IMR-90 (cell line): ENCODE data around the gene INPP5A. TPM values are rescaled to one million over a fixed set of nuclear protein-coding genes. Genes with fewer than 3 reads are reported as not detected.

Experiments used
- ATAC-seq: fragments of 200-7000 bp; cut with Tn5 transposase; 2 replicates; pipeline ENCODE4 v1.9.1; 2020; ENCODE audit warnings: low read depth, mild to moderate bottlenecking, moderate library complexity
- BruUV-seq: library from RNA; stranded (reverse); fragments of 400-500 nt; replicated peaks from 2 replicates; lab custom pipeline; 2021; lab: Mats Ljungman, UMichigan
- CTCF ChIA-PET: fragments of 300-600 bp; formaldehyde crosslinking; extraction: SDS; loops from one replicate; lab custom pipeline; 2021; ENCODE audit warnings: antibody characterized with exemption; lab: Yijun Ruan, JAX
- POLR2A ChIA-PET: fragments of 300-600 bp; sonication (Branson Sonifier 250); formaldehyde crosslinking; loops from one replicate; lab custom pipeline; 2022; ENCODE audit warnings: antibody characterized with exemption; ENCODE audit not compliant: unreplicated experiment; lab: Charles Lee
- DNase-seq: peaks from one replicate; pipeline ENCODE4 v3.0.0; 2013
- H2AFZ ChIP-seq: replicated peaks from 2 replicates; pipeline ENCODE3; 2013; ENCODE audit warnings: low read length, mild to moderate bottlenecking; ENCODE audit not compliant: poor library complexity
- H2AK5ac ChIP-seq: 2 replicates; pipeline ENCODE4 v1.6.1; 2013; ENCODE audit warnings: low read depth, low read length, inconsistent platforms
- H2AK9ac ChIP-seq: replicated peaks from 2 replicates; pipeline ENCODE3; 2013; ENCODE audit warnings: mild to moderate bottlenecking, low read depth, low read length, moderate library complexity; ENCODE audit not compliant: poor library complexity
- H2BK120ac ChIP-seq: 2 replicates; pipeline ENCODE4 v1.6.1; 2013; ENCODE audit warnings: low read depth, low read length, inconsistent platforms
- H2BK15ac ChIP-seq: 3 replicates; pipeline ENCODE4 v1.6.1; 2013; ENCODE audit warnings: low read depth, low read length, inconsistent platforms
- H2BK20ac ChIP-seq: 2 replicates; pipeline ENCODE4 v1.6.1; 2013; ENCODE audit warnings: low read depth, mild to moderate bottlenecking, inconsistent platforms, low read length, moderate library complexity
- H2BK5ac ChIP-seq: 2 replicates; pipeline ENCODE4 v1.6.1; 2013; ENCODE audit warnings: mild to moderate bottlenecking, low read depth, low read length, inconsistent platforms; ENCODE audit not compliant: poor library complexity, severe bottlenecking
- H3K14ac ChIP-seq: replicated peaks from 2 replicates; pipeline ENCODE4 v1.6.1; 2013; ENCODE audit warnings: low read depth, low read length, inconsistent platforms
- H3K18ac ChIP-seq: 2 replicates; pipeline ENCODE4 v1.6.1; 2013; ENCODE audit warnings: low read depth, low read length, control low read depth
- H3K23ac ChIP-seq: 2 replicates; pipeline ENCODE4 v1.6.1; 2013; ENCODE audit warnings: low read depth, low read length, inconsistent platforms
- H3K27ac ChIP-seq: 2 replicates; pipeline ENCODE4 v1.5.1; 2013; ENCODE audit warnings: mild to moderate bottlenecking, control low read depth, low read length; ENCODE audit not compliant: insufficient read depth
- H3K27me3 ChIP-seq: 2 replicates; pipeline ENCODE4 v1.6.1; 2013; ENCODE audit warnings: low read length; ENCODE audit not compliant: control insufficient read depth, insufficient read depth
- H3K36me3 ChIP-seq: 2 replicates; pipeline ENCODE4 v1.6.1; 2013; ENCODE audit warnings: low read length, mixed read lengths; ENCODE audit not compliant: control insufficient read depth, insufficient read depth
- H3K4ac ChIP-seq: 2 replicates; pipeline ENCODE4 v1.6.1; 2013; ENCODE audit warnings: low read depth, low read length, inconsistent platforms
- H3K4me1 ChIP-seq: 2 replicates; pipeline ENCODE4 v1.6.1; 2013; ENCODE audit warnings: low read length, mixed read lengths; ENCODE audit not compliant: control insufficient read depth, insufficient read depth
- H3K4me2 ChIP-seq: 2 replicates; pipeline ENCODE4 v1.6.1; 2013; ENCODE audit warnings: low read depth, mild to moderate bottlenecking, control low read depth, low read length, moderate library complexity
- H3K4me3 ChIP-seq: 2 replicates; pipeline ENCODE4 v1.5.1; 2013; ENCODE audit warnings: low read depth, mild to moderate bottlenecking, control low read depth, low read length, moderate library complexity; ENCODE audit not compliant: insufficient read depth
- H3K56ac ChIP-seq: 2 replicates; pipeline ENCODE4 v1.6.1; 2013; ENCODE audit warnings: low read length, inconsistent platforms; ENCODE audit not compliant: insufficient read depth; ENCODE audit errors: extremely low read depth
- H3K79me1 ChIP-seq, 2 experiments: 2 replicates each; pipeline ENCODE4 v1.6.1; 2013; ENCODE audit warnings: low read length in 2 of 2, inconsistent platforms in 1 of 2, low read depth in 1 of 2
- H3K9ac ChIP-seq: 2 replicates; pipeline ENCODE4 v1.6.1; 2013; ENCODE audit warnings: low read depth, low read length, control low read depth
- H3K9me1 ChIP-seq: 2 replicates; pipeline ENCODE4 v1.6.1; 2013; ENCODE audit warnings: low read length, inconsistent platforms; ENCODE audit not compliant: insufficient read depth
- H3K9me3 ChIP-seq: 2 replicates; pipeline ENCODE4 v1.6.1; 2013; ENCODE audit warnings: low read length; ENCODE audit not compliant: control insufficient read depth, insufficient read depth
- H4K20me1 ChIP-seq: 2 replicates; pipeline ENCODE4 v1.6.1; 2013; ENCODE audit warnings: low read length, inconsistent platforms; ENCODE audit not compliant: insufficient read depth
- H4K5ac ChIP-seq: 2 replicates; pipeline ENCODE4 v1.6.1; 2013; ENCODE audit warnings: mild to moderate bottlenecking, low read depth, low read length, control low read depth
- H4K8ac ChIP-seq, 2 experiments: 2 replicates each; pipeline ENCODE4 v1.6.1; 2013; ENCODE audit warnings: low read depth in 2 of 2, low read length in 2 of 2, control low read depth in 1 of 2, inconsistent platforms in 1 of 2
- H4K91ac ChIP-seq: 2 replicates; pipeline ENCODE4 v1.6.1; 2013; ENCODE audit warnings: low read depth, low read length, inconsistent platforms; ENCODE audit not compliant: insufficient read depth
- BHLHE40 ChIP-seq: fragments of 150-350 bp; IDR thresholded peaks from 2 replicates; pipeline ENCODE4 v1.6.1; 2016; ENCODE audit warnings: mild to moderate bottlenecking, low read depth, low read length
- CHD1 ChIP-seq: IDR thresholded peaks from 2 replicates; pipeline ENCODE4 v1.6.1; 2012; ENCODE audit warnings: low read depth, low read length, improper control_type of control experiment
- MXI1 ChIP-seq: IDR thresholded peaks from 2 replicates; pipeline ENCODE4 v1.6.1; 2012; ENCODE audit warnings: low read depth, mild to moderate bottlenecking, low read length, moderate library complexity, borderline replicate concordance
- NFE2L2 ChIP-seq: fragments of 150-350 bp; IDR thresholded peaks from 2 replicates; pipeline ENCODE4 v1.6.1; 2016; ENCODE audit warnings: low read depth, mild to moderate bottlenecking, low read length
- RFX5 ChIP-seq: IDR thresholded peaks from 2 replicates; pipeline ENCODE4 v1.8.0; 2012; ENCODE audit warnings: low read depth, mild to moderate bottlenecking, low read length, moderate library complexity
- SMC3 ChIP-seq: fragments of 150-350 bp; IDR thresholded peaks from 2 replicates; pipeline ENCODE4 v1.6.1; 2016; ENCODE audit warnings: low read depth, mild to moderate bottlenecking, antibody characterized with exemption, low read length, moderate library complexity
- WGBS, 2 experiments: methylation state at CpG; one replicate each; pipeline versions ENCODE4 v1.1.5 to v1.1.7; 2013; ENCODE audit warnings: missing lambda C conversion rate in 2 of 2; ENCODE audit not compliant: insufficient read length in 1 of 2; ENCODE audit errors: extremely low coverage in 2 of 2; 5-methylcytosine and 5-hydroxymethylcytosine counted together
- dilution Hi-C: fragments of 300-500 bp; cut with HindIII; formaldehyde crosslinking; loops from one replicate; pipeline ENCODE4 v1.14.3; 2018; ENCODE audit warnings: low sequenced_read_pairs; ENCODE audit not compliant: unreplicated experiment
- in situ Hi-C: fragments of 300-500 bp; cut with MboI; formaldehyde crosslinking; loops from 3 replicates; pipeline ENCODE4 v1.14.3; 2019; ENCODE audit warnings: low sequenced_read_pairs, inconsistent platforms, mixed read lengths
- intact Hi-C: fragments of 100-400 bp; cut with micrococcal nuclease; formaldehyde crosslinking; loops from 2 replicates; pipeline ENCODE4 v1.10.0; 2022
- polyA plus RNA-seq, 3 experiments: library from polyadenylated mRNA; depleted of rRNA; stranded (reverse); fragments of >200 nt; gene quantifications; 2 replicates each; pipeline ENCODE4 v1.2.3, GENCODE V29; 2012; ENCODE audit warnings: low replicate concordance in 1 of 3
- total RNA-seq: library from RNA; depleted of rRNA; stranded (reverse); fragments of >200 nt; gene quantifications from 2 replicates; pipeline ENCODE4 v1.2.3, GENCODE V29; 2012
- TF ChIP-seq, protein P1 (sequence below): conservative IDR thresholded peaks from 2 replicates; pipeline ENCODE4 v1.5.1; 2012; ENCODE audit warnings: mild to moderate bottlenecking, low read depth, low read length, improper control_type of control experiment
- TF ChIP-seq, protein P2 (sequence below): fragments of 150-350 bp; IDR thresholded peaks from 2 replicates; pipeline ENCODE4 v1.6.1; 2017; ENCODE audit warnings: mild to moderate bottlenecking, antibody characterized with exemption, low read length, low read depth
- TF ChIP-seq, protein P3 (sequence below): fragments of 150-350 bp; IDR thresholded peaks from 2 replicates; pipeline ENCODE4 v1.6.1; 2016; ENCODE audit warnings: low read depth, mild to moderate bottlenecking, low read length, moderate library complexity, borderline replicate concordance

The INPP5A gene
- total and polyA plus RNA-seq, 2 of the 4 experiments (the other 2 are of a cell fraction) = 21.4 to 36.7 TPM

DNA sequence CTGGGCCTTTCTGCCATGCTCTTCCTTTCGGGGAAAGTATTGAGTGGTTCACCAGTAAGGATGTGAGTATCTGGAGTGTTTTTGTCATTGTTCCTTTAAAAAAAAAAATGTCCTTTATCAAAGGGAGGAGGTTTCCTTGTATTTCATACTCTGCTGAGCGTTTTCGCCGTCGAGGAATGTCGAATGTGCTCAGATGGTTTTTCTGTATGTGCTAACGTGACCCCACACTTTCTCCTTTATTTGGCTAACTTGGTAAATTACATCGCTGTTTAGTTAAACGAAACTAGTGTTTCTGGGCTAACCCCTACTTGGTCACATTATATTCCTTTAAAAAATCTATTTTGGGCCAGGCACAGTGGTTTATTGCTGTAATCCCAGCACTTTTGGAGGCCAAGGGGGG, 45.9 kb downstream of the INPP5A start:
- Histone ChIP-seq H3K4me2 (no peak overlapping the region), H3K56ac (no peak overlapping the region), H4K91ac (no peak overlapping the region), H2BK5ac (no peak overlapping the region), H3K23ac (no peak overlapping the region), H2AK5ac (no peak overlapping the region), H4K20me1 (peaks cover 87% of the 10 kb centered on the region), H3K36me3 (no peaks in the 10 kb centered on the region), H2BK15ac (no peak overlapping the region), H3K4ac (no peak overlapping the region), H3K14ac (no peak overlapping the region), H2BK120ac (no peak overlapping the region), H3K9me3 (no peaks in the 10 kb centered on the region), H3K79me1 (peaks cover 34 to 56% of the 10 kb centered on the region in 2 experiments), H2AK9ac (no peak overlapping the region), H4K8ac (no peak overlapping the region), H3K9me1 (peaks cover 9% of the 10 kb centered on the region; the same call in 1 of the 2 replicates), H3K9ac (no peak overlapping the region), H3K4me1 (peaks cover 6% of the 10 kb centered on the region), H2AFZ (no peak overlapping the region), H4K5ac (no peak overlapping the region), H3K18ac (no peak overlapping the region), H3K4me3 (no peak overlapping the region), H3K27me3 (no peaks in the 10 kb centered on the region; the same call in 1 of the 2 replicates), H3K27ac (no peak overlapping the region), H2BK20ac (no peak overlapping the region)
- TF ChIP-seq, protein P1, sequence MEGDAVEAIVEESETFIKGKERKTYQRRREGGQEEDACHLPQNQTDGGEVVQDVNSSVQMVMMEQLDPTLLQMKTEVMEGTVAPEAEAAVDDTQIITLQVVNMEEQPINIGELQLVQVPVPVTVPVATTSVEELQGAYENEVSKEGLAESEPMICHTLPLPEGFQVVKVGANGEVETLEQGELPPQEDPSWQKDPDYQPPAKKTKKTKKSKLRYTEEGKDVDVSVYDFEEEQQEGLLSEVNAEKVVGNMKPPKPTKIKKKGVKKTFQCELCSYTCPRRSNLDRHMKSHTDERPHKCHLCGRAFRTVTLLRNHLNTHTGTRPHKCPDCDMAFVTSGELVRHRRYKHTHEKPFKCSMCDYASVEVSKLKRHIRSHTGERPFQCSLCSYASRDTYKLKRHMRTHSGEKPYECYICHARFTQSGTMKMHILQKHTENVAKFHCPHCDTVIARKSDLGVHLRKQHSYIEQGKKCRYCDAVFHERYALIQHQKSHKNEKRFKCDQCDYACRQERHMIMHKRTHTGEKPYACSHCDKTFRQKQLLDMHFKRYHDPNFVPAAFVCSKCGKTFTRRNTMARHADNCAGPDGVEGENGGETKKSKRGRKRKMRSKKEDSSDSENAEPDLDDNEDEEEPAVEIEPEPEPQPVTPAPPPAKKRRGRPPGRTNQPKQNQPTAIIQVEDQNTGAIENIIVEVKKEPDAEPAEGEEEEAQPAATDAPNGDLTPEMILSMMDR = no peak
- TF ChIP-seq RFX5 (no peak), MXI1 (no peak), NFE2L2 (no peak), CHD1 (no peak), BHLHE40 (no peak), SMC3 (no peak)
- TF ChIP-seq, protein P2, sequence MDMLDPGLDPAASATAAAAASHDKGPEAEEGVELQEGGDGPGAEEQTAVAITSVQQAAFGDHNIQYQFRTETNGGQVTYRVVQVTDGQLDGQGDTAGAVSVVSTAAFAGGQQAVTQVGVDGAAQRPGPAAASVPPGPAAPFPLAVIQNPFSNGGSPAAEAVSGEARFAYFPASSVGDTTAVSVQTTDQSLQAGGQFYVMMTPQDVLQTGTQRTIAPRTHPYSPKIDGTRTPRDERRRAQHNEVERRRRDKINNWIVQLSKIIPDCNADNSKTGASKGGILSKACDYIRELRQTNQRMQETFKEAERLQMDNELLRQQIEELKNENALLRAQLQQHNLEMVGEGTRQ = no peak
- TF ChIP-seq, protein P3, sequence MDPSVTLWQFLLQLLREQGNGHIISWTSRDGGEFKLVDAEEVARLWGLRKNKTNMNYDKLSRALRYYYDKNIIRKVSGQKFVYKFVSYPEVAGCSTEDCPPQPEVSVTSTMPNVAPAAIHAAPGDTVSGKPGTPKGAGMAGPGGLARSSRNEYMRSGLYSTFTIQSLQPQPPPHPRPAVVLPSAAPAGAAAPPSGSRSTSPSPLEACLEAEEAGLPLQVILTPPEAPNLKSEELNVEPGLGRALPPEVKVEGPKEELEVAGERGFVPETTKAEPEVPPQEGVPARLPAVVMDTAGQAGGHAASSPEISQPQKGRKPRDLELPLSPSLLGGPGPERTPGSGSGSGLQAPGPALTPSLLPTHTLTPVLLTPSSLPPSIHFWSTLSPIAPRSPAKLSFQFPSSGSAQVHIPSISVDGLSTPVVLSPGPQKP = no peak
- ATAC-seq = no peak
- intact Hi-C loops = no loop called here
- WGBS, 2 experiments = no CpG with 5 or more reads among the region's 9 CpGs
- ChIA-PET POLR2A (no interaction called here), CTCF (no interaction called here)
- DNase-seq = no peak
- in situ Hi-C loops = no loop called here
- dilution Hi-C loops = no loop called here
- no TSS peak for BruUV-seq
